Fibroblast of lung (primary cell): ENCODE results near the gene LSM2. TPM values are rescaled to one million over a fixed set of nuclear protein-coding genes. Genes with fewer than 3 reads are reported as not detected.
A peak's percentile ranks its signal among the peaks of the same experiment; 100 is the strongest.

Experiments
- DNase-seq, 2 donors: peaks; one replicate each; pipeline versions ENCODE4 v3.0.0 to v3.0.0-alpha.2; 2010; ENCODE audit warnings: low read depth in 2 of 2
- H2AFZ ChIP-seq: 2 replicates; pipeline ENCODE4 v1.5.1; 2012; ENCODE audit warnings: low read length, control low read depth, inconsistent platforms
- H3K27ac ChIP-seq: 2 replicates; pipeline ENCODE4 v1.5.1; 2011; ENCODE audit warnings: low read length, control low read depth; ENCODE audit not compliant: insufficient read depth
- H3K27me3 ChIP-seq: 2 replicates; pipeline ENCODE4 v1.5.1; 2011; ENCODE audit warnings: mild to moderate bottlenecking, low read length; ENCODE audit not compliant: control insufficient read depth, insufficient read depth
- H3K36me3 ChIP-seq: 2 replicates; pipeline ENCODE4 v1.5.1; 2011; ENCODE audit warnings: low read length; ENCODE audit not compliant: control insufficient read depth, insufficient read depth
- H3K4me1 ChIP-seq: 2 replicates; pipeline ENCODE4 v1.5.1; 2011; ENCODE audit warnings: low read length; ENCODE audit not compliant: control insufficient read depth, insufficient read depth; ENCODE audit errors: extremely low read depth
- H3K4me2 ChIP-seq: 2 replicates; pipeline ENCODE4 v1.5.1; 2011; ENCODE audit warnings: low read length, control low read depth; ENCODE audit not compliant: insufficient read depth; ENCODE audit errors: extremely low read depth
- H3K4me3 ChIP-seq, 4 experiments: fragments of 200-600 bp in 1 of 4; sonication (generic) in 1 of 4; replicated peaks in 1 of 4; 2 replicates each; pipeline ENCODE4 v1.5.1; 2011 to 2016; ENCODE audit warnings: low read length in 4 of 4, low read depth in 3 of 4, mild to moderate bottlenecking in 3 of 4, control low read depth in 2 of 4, inconsistent platforms in 1 of 4, mixed read lengths in 1 of 4; ENCODE audit not compliant: insufficient read depth in 1 of 4; ENCODE audit errors: control extremely low read depth in 1 of 4
- H3K79me2 ChIP-seq: 2 replicates; pipeline ENCODE4 v1.5.1; 2012; ENCODE audit warnings: mild to moderate bottlenecking, low read length, inconsistent platforms; ENCODE audit not compliant: control insufficient read depth, insufficient read depth
- H3K9ac ChIP-seq: 2 replicates; pipeline ENCODE4 v1.5.1; 2011; ENCODE audit warnings: mild to moderate bottlenecking, low read length, control low read depth; ENCODE audit not compliant: insufficient read depth
- H3K9me3 ChIP-seq: 2 replicates; pipeline ENCODE4 v1.5.1; 2012; ENCODE audit warnings: low read depth, low read length; ENCODE audit not compliant: control insufficient read depth, insufficient read depth
- H4K20me1 ChIP-seq: 2 replicates; pipeline ENCODE4 v1.5.1; 2011; ENCODE audit warnings: low read length; ENCODE audit not compliant: control insufficient read depth, insufficient read depth; ENCODE audit errors: extremely low read depth
- EZH2 ChIP-seq: IDR thresholded peaks from 2 replicates; pipeline ENCODE4 v1.5.1; 2012; ENCODE audit warnings: low read length, control low read depth, mild to moderate bottlenecking; ENCODE audit errors: missing control alignments
- polyA plus RNA-seq, 2 donors: library from polyadenylated mRNA; depleted of rRNA in 1 of 2; stranded (reverse) in 1 of 2; unstranded in 1 of 2; fragments of >200 nt; gene quantifications; 2 replicates each; pipeline ENCODE4 v1.2.1, GENCODE V29; 2011 to 2012; ENCODE audit warnings: missing spikeins in 1 of 2
- total RNA-seq: library from RNA; depleted of rRNA; stranded (reverse); fragments of >200 nt; gene quantifications from 2 replicates; pipeline ENCODE4 v1.2.1, GENCODE V29; 2014
- TF ChIP-seq, protein P1 (sequence below), 2 donors: IDR thresholded peaks in 1 of 2; conservative IDR thresholded peaks in 1 of 2; 1 replicate in 1 of 2; 2 replicates in 1 of 2; pipeline ENCODE4 v1.5.1; 2011 to 2012; ENCODE audit warnings: low read length in 2 of 2, control low read depth in 1 of 2, inconsistent platforms in 1 of 2, low read depth in 1 of 2, mild to moderate bottlenecking in 1 of 2

LSM2 gene
- total and polyA plus RNA-seq, 2 donors (not counting 1 experiment from before 2014, with no cell fraction given), result 24.3 to 34.7 TPM

DNA sequence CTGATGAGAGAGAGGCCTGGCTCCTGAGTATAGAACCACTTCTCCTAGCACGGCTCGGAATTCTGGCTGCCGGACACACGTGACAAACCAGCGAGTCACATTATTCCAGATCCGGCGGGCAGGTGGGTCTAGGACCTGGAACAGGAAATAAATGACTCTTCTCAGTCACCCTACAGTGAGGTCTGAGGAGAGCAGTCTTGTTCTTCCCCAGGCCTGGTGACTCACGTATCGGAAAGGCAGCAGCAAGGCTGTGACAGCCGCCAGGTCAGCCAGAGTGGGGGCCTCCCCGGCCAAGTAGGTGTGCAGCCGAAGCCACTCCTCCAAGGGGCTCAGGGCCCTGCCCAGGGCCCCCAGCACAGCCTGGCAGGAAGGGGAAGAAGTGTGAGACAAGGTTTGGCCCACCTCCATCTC lies 14.0 kb downstream of the LSM2 start:
- no peak overlapping the region for H3K27ac ChIP-seq
- TF ChIP-seq, protein P1, sequence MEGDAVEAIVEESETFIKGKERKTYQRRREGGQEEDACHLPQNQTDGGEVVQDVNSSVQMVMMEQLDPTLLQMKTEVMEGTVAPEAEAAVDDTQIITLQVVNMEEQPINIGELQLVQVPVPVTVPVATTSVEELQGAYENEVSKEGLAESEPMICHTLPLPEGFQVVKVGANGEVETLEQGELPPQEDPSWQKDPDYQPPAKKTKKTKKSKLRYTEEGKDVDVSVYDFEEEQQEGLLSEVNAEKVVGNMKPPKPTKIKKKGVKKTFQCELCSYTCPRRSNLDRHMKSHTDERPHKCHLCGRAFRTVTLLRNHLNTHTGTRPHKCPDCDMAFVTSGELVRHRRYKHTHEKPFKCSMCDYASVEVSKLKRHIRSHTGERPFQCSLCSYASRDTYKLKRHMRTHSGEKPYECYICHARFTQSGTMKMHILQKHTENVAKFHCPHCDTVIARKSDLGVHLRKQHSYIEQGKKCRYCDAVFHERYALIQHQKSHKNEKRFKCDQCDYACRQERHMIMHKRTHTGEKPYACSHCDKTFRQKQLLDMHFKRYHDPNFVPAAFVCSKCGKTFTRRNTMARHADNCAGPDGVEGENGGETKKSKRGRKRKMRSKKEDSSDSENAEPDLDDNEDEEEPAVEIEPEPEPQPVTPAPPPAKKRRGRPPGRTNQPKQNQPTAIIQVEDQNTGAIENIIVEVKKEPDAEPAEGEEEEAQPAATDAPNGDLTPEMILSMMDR (conservative IDR thresholded peaks at IDR 0.05 in 1 of 2, IDR thresholded peaks at IDR 0.05 in 1 of 2; ENCODE audit: low read depth in 1 of 2, low read length in 2 of 2), result no peak
- no peak for TF ChIP-seq EZH2
- H3K27me3 ChIP-seq, result no peaks in the 10 kb centered on the region
- no peak overlapping the region for H3K4me3 ChIP-seq
- H4K20me1 ChIP-seq, result no peaks in the 10 kb centered on the region
- no peaks in the 10 kb centered on the region for H3K4me1 ChIP-seq
- H3K9ac ChIP-seq, result no peak overlapping the region
- H3K9me3 ChIP-seq, result no peaks in the 10 kb centered on the region
- no peak overlapping the region for H3K4me2 ChIP-seq
- DNase-seq, result peak in 1 of 2 donors; percentile 70
- peaks cover 4% of the 10 kb centered on the region for H3K36me3 ChIP-seq
- H2AFZ ChIP-seq, result no peak overlapping the region
- H3K79me2 ChIP-seq, result peaks cover 20% of the 10 kb centered on the region

DNA sequence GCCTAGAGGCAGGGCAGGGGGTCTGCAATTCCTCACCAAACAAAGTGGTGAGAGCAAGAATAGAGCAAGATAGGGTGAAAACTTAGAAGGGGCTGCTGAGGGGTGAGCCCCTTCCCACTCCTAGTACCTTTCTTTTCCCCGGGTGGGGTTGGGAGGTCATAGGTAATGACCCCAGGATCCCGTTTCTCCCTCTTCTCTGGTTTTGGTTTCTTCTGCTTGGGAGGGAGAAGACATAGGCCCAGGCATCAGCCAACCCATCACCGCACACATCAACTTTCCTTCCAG lies 14.7 kb downstream of the LSM2 start:
- no peaks in the 10 kb centered on the region for H3K4me1 ChIP-seq
- peaks cover 20% of the 10 kb centered on the region for H3K79me2 ChIP-seq
- H3K4me3 ChIP-seq, result no peak overlapping the region
- no peak overlapping the region for H2AFZ ChIP-seq
- H4K20me1 ChIP-seq, result no peaks in the 10 kb centered on the region
- no peak overlapping the region for H3K4me2 ChIP-seq
- no peak overlapping the region for H3K27ac ChIP-seq
- no peak overlapping the region for H3K9ac ChIP-seq
- TF ChIP-seq, protein P1 (conservative IDR thresholded peaks at IDR 0.05 in 1 of 2, IDR thresholded peaks at IDR 0.05 in 1 of 2; ENCODE audit: low read depth in 1 of 2, low read length in 2 of 2), result no peak
- no peak for TF ChIP-seq EZH2
- H3K9me3 ChIP-seq, result no peaks in the 10 kb centered on the region
- H3K27me3 ChIP-seq, result no peaks in the 10 kb centered on the region
- H3K36me3 ChIP-seq, result peaks cover 4% of the 10 kb centered on the region
- DNase-seq, result no peak

DNA sequence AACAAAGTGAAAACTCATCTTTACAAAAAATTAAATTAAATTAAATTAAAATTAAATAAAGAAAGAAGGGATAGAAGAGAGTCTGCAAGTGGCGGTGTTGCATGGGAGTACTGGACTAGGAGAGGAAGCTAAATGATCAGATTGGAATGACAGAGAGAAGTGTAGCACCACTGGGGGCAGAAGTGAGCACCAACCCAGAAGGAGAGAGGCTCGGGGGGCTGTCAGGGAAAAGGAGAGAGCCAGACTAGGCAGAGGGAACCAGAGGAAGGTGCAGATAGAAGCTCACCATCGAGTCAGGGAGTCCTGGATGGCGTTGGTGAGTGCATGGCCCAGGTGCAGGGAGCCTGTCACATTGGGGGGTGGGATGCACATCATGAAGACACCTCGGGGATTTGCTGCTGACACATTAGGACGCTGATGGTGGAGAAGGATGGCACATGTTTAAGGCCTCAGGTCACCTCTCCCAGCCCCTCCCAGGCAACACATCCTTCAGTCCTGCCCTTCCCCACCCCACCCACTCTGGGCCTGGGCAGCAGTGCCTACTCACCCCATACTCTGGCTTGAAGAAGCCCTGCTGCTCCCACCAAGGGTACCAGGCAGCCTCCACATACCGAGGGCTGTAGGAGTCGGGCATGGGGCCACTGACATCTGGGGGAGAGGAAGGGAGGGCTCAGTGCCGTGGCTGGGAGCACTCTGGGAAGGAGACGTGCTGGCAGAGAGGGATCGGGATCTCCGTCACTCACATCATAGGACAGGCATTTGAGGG lies 15.3 kb downstream of the LSM2 start:
- H3K27me3 ChIP-seq, result no peaks in the 10 kb centered on the region
- no peak overlapping the region for H2AFZ ChIP-seq
- no peak overlapping the region for H3K27ac ChIP-seq
- no peak overlapping the region for H3K9ac ChIP-seq
- H3K4me3 ChIP-seq, result no peak overlapping the region
- no peaks in the 10 kb centered on the region for H3K9me3 ChIP-seq
- H3K36me3 ChIP-seq, result peaks cover 4% of the 10 kb centered on the region
- no peak overlapping the region for H3K4me2 ChIP-seq
- no peaks in the 10 kb centered on the region for H3K4me1 ChIP-seq
- H3K79me2 ChIP-seq, result peaks cover 20% of the 10 kb centered on the region
- H4K20me1 ChIP-seq, result no peaks in the 10 kb centered on the region
- peak; percentile 22 to 54 for DNase-seq
- TF ChIP-seq, protein P1 (conservative IDR thresholded peaks at IDR 0.05 in 1 of 2, IDR thresholded peaks at IDR 0.05 in 1 of 2; ENCODE audit: low read depth in 1 of 2, low read length in 2 of 2), result peak; percentile 64 to 80
- no peak for TF ChIP-seq EZH2
